Neural progenitor cell (in vitro differentiated cells): ENCODE data around the gene DCST1.

Experiments
- EZH2phosphoT487 ChIP-seq: fragments of 200-600 bp; sonication (generic); IDR thresholded peaks from 2 replicates; pipeline ENCODE4 v1.6.1; 2017; ENCODE audit warnings: antibody characterized with exemption
- TF ChIP-seq, protein P1 (sequence below): fragments of 200-600 bp; sonication (generic); IDR thresholded peaks from 2 replicates; pipeline ENCODE4 v1.5.1; 2017; ENCODE audit warnings: antibody characterized with exemption, mild to moderate bottlenecking

DNA sequence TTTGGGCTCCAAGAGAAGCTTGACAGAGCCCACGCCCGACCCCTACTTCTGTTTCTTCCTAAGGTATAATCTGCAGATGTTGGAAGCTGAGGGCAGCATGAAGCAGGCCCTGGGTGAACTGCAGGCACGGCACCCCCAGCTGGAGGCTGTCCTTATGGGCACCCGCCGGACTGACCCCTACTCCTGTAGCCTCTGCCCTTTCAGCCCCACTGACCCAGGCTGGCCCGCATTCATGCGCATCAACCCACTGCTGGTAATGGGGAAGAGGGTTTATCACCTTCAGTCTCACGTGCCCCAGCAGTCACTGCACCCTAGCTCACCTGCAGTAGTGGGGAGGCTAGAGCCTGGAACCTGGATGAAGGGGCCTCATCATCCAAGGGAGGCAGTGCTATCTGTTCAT is 43.3 kb upstream of the DCST1 start:
- TF ChIP-seq, protein P1, sequence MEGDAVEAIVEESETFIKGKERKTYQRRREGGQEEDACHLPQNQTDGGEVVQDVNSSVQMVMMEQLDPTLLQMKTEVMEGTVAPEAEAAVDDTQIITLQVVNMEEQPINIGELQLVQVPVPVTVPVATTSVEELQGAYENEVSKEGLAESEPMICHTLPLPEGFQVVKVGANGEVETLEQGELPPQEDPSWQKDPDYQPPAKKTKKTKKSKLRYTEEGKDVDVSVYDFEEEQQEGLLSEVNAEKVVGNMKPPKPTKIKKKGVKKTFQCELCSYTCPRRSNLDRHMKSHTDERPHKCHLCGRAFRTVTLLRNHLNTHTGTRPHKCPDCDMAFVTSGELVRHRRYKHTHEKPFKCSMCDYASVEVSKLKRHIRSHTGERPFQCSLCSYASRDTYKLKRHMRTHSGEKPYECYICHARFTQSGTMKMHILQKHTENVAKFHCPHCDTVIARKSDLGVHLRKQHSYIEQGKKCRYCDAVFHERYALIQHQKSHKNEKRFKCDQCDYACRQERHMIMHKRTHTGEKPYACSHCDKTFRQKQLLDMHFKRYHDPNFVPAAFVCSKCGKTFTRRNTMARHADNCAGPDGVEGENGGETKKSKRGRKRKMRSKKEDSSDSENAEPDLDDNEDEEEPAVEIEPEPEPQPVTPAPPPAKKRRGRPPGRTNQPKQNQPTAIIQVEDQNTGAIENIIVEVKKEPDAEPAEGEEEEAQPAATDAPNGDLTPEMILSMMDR, result no peak
- no peak for TF ChIP-seq EZH2phosphoT487
